ENCODE data around the gene RPL19. TPM values are rescaled to one million over a fixed set of nuclear protein-coding genes. Genes with fewer than 3 reads are reported as not detected.
"Not testable (repeated sequence)": the region's sequence is repeated elsewhere in the genome, so short reads cannot be mapped to it uniquely, and the experiment has no call there.

RPL19 gene
- total RNA-seq, 2 donors from 2014 or later: 1,458 to 1,831 TPM

DNA sequence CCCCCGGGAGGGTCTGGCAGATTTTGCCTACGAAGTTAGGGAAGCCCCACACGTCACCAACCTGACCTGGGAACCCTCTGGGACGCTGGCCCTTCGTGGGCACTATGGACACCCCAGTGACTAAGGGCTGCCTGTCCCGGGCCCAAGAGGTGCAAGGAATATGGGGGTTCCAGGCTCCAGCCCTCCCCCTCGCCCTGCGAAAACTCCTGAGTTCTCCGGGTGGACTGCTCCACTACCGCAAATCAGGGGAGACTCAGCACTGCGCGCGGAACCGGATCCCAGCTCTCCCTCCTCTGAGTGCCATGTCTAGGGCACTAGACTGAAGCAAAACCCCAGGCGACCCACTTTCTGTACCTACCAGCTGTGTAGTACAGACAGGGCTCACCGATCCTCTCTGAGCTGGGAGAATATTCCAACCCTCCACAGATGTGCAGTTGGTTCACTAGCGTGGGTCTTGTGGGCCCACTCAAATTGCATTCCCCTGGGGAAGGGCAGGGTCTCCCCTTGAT, 34.2 kb upstream of the RPL19 start, which contains the start of gene ARL5C:
TSS of gene ARL5C (minus strand) at position 321 of the 509 bp plus-strand sequence. CDS start 401 bp downstream, outside the sequence.
- Histone ChIP-seq H3K9me3 (no peaks in the 10 kb centered on the region), H3K36me3 (no peaks in the 10 kb centered on the region), H3K4me3 (peak within 1 kb of the TSS; percentile 46 to 54), H3K4me1 (peaks cover 0 to 34% of the 10 kb centered on the region in 2 donors), H3K27ac (peak within 1 kb of the TSS; percentile 6 to 54), H3K27me3 (no peaks in the 10 kb centered on the region)
- DNase-seq (ENCODE audit: low spot score): no peak
- TF ChIP-seq, protein P1, sequence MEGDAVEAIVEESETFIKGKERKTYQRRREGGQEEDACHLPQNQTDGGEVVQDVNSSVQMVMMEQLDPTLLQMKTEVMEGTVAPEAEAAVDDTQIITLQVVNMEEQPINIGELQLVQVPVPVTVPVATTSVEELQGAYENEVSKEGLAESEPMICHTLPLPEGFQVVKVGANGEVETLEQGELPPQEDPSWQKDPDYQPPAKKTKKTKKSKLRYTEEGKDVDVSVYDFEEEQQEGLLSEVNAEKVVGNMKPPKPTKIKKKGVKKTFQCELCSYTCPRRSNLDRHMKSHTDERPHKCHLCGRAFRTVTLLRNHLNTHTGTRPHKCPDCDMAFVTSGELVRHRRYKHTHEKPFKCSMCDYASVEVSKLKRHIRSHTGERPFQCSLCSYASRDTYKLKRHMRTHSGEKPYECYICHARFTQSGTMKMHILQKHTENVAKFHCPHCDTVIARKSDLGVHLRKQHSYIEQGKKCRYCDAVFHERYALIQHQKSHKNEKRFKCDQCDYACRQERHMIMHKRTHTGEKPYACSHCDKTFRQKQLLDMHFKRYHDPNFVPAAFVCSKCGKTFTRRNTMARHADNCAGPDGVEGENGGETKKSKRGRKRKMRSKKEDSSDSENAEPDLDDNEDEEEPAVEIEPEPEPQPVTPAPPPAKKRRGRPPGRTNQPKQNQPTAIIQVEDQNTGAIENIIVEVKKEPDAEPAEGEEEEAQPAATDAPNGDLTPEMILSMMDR (IDR thresholded peaks at IDR 0.05): no peak

DNA sequence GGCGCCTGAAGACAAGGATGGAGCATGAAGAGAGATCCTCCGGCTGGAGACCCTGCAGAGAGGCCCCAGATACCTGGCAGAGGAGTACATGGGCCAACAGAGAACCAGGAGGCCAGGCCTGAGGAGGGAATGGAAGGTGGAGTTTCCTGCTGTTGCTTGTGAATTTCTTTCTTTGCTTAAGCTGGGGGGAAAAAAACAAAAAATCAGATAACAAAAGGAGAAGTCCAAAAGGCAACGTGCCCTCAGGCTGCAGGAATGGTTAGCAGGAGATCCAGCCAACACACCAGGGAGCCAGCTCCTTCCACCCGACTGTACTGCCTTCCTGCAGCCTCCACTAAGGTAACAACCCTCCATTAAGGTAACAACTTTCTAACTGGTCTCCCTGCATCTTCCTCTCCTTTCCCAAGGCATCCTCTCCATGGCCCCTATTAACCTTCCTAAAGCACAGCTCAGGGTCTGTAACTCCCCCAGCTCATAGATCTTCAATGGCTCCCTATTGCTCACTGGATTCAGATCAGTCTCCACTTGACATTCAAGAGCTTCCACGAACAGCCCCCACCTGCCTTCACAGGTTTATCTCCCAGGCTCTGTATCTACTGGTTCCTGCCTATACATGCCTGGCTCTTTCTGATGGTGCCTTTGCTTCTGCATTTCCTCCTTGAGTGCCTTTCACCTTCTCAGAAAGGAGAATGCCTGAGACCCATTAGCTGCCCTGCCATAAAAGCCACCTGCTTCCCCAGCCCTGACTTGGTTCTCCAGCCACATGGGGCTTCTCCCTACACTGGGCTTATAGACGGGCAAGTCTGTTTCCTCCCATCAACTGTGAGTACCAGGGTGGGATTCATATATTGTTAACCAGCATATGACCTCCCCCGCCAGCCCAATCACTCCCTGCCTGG, 33.4 kb upstream of the RPL19 start:
- TF ChIP-seq, protein P1 (IDR thresholded peaks at IDR 0.05): no peak
- Histone ChIP-seq H3K4me1 (peaks cover 0 to 34% of the 10 kb centered on the region in 2 donors), H3K27me3 (no peaks in the 10 kb centered on the region), H3K36me3 (no peaks in the 10 kb centered on the region), H3K9me3 (no peaks in the 10 kb centered on the region), H3K27ac (no peak overlapping the region), H3K4me3 (no peak overlapping the region)
- DNase-seq (ENCODE audit: low spot score): no peak

DNA sequence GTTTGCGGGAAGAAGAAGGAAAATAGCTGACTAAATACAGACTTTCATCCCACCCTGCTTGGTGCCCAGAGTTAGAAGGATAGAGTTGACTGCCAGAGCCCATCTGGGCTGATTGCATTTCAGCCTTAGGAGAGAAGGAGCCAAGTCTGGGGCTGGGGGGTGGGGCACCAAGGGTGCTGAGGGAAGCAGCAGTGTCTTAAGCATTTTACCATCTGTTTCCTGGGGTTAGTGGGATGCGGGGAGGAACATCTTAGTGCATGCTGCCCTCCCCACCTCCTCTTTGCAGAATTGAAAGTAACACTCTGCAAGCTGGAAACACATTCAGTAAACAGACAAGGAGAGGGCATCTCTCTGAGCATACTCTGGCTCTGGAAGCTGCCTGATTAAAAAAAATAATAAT, 32.6 kb upstream of the RPL19 start:
- Histone ChIP-seq H3K27me3 (no peaks in the 10 kb centered on the region), H3K4me1 (peaks cover 0 to 34% of the 10 kb centered on the region in 2 donors), H3K27ac (no peak overlapping the region), H3K4me3 (no peak overlapping the region), H3K36me3 (no peaks in the 10 kb centered on the region), H3K9me3 (no peaks in the 10 kb centered on the region)
- DNase-seq (ENCODE audit: low spot score): no peak
- TF ChIP-seq, protein P1 (IDR thresholded peaks at IDR 0.05): no peak

DNA sequence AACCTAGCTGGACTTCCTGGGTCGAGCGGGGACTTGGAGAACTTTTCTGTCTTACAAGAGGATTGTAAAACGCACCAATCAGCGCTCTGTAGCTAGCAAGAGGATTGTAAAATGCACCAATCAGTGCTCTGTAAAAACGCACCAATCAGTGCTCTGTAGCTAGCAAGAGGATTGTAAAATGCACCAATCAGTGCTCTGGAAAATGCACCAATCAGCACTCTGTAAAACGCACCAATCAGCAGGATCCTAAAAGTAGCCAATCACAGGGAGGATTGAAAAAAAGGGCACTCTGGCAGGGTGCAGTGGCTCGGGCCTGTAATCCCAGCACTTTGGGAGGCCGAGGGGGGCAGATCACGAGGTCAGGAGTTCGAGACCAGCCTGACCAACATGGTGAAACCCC, 31.6 kb upstream of the RPL19 start:
- H3K4me3 ChIP-seq; H3K9me3 ChIP-seq; H3K36me3 ChIP-seq; H3K27ac ChIP-seq; DNase-seq (ENCODE audit: low spot score); H3K27me3 ChIP-seq: not testable (repeated sequence)
- H3K4me1 ChIP-seq: peaks cover 0 to 34% of the 10 kb centered on the region in 2 donors

DNA sequence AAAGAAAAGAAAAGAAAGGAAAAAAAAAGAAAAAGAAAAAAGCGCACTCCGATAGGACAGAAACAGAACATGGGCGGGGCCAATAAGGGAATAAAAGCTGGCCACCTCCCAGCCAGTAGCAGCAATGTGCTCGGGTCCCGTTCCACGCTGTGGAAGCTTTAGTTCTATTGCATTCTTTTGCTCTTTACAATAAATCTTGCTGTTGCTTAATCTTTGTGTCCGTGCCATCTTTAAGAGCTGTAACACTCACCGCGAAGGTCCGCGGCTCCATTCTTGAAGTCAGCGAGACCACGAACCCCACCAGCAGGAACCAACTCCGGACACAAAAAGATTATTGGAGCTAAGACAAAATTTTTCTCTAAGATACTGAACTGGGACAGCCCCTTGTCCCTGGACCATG, 31.0 kb upstream of the RPL19 start:
- TF ChIP-seq, protein P1 (IDR thresholded peaks at IDR 0.05): no peak
- H3K36me3 ChIP-seq: no peaks in the 10 kb centered on the region
- H3K4me3 ChIP-seq: no peak overlapping the region
- no peaks in the 10 kb centered on the region for H3K27me3 ChIP-seq
- no peaks in the 10 kb centered on the region for H3K9me3 ChIP-seq
- H3K4me1 ChIP-seq: peaks cover 0 to 31% of the 10 kb centered on the region in 2 donors
- no peak overlapping the region for H3K27ac ChIP-seq
- no peak for DNase-seq (ENCODE audit: low spot score)

DNA sequence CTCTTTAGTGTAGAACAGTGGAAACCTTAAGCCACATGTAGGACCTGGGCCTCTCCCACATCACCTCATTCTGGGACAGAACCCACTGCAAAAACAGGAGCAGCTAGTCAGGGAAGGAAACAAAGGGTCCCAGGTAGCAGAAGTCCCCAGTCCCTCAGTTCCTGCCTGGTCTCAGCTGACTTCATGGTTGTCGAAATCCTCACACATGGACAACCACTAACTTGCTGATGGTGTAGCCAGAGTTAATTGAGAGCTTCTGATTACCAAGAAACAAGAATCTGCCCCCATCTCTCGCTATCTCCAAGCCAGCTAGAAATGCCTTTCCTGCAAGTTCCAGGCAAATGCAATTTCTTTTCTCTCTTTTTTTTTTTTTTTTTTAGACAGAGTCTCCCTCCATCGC, 30.6 kb upstream of the RPL19 start:
- no peaks in the 10 kb centered on the region for H3K9me3 ChIP-seq
- H3K36me3 ChIP-seq: no peaks in the 10 kb centered on the region
- no peak overlapping the region for H3K27ac ChIP-seq
- no peak for DNase-seq (ENCODE audit: low spot score)
- no peak overlapping the region for H3K4me3 ChIP-seq
- TF ChIP-seq, protein P1 (IDR thresholded peaks at IDR 0.05): no peak
- peaks cover 0 to 28% of the 10 kb centered on the region in 2 donors for H3K4me1 ChIP-seq
- no peaks in the 10 kb centered on the region for H3K27me3 ChIP-seq
